HEK293 (cell line): ENCODE results near the gene MAP1LC3B2.

Experiments used
- CTCF ChIA-PET: fragments of 350-600 bp; formaldehyde crosslinking; extraction: SDS; loops from one replicate; lab custom pipeline; 2021; ENCODE audit warnings: antibody characterized with exemption; lab: Yijun Ruan, JAX
- POLR2A ChIA-PET: fragments of 300-600 bp; formaldehyde crosslinking; extraction: SDS; loops from one replicate; lab custom pipeline; 2020; ENCODE audit warnings: antibody characterized with exemption, inconsistent platforms; lab: Yijun Ruan, JAX
- H3K27ac ChIP-seq: fragments of 200-500 bp; sonication (Bioruptor generic); 2 replicates; pipeline ENCODE4 v1.5.1; 2014; ENCODE audit warnings: low read depth, low read length, control low read depth, inconsistent platforms; ENCODE audit errors: extremely low read depth
- H3K36me3 ChIP-seq, 2 experiments: fragments of 200-500 bp in 1 of 2; sonication (Bioruptor generic) in 1 of 2; 1 replicate in 1 of 2; 2 replicates in 1 of 2; pipeline ENCODE4 v1.5.1; 2014 to 2017; ENCODE audit warnings: inconsistent platforms in 2 of 2, low read length in 2 of 2; ENCODE audit not compliant: control insufficient read depth in 2 of 2, insufficient read depth in 1 of 2
- H3K4me1 ChIP-seq: fragments of 200-500 bp; sonication (Bioruptor generic); 2 replicates; pipeline ENCODE4 v1.5.1; 2014; ENCODE audit warnings: mild to moderate bottlenecking, low read length, inconsistent platforms; ENCODE audit not compliant: control insufficient read depth, insufficient read depth
- H3K4me3 ChIP-seq: 2 replicates; pipeline ENCODE4 v1.5.1; 2011; ENCODE audit warnings: low read depth, mild to moderate bottlenecking, control low read depth, low read length, moderate library complexity
- H3K9me3 ChIP-seq: fragments of 200-500 bp; sonication (Bioruptor generic); 2 replicates; pipeline ENCODE4 v1.5.1; 2014; ENCODE audit warnings: low read depth, low read length, inconsistent platforms; ENCODE audit not compliant: control insufficient read depth, insufficient read depth
- BCL11B ChIP-seq: fragments of 450-650 bp; formaldehyde crosslinking; IDR thresholded peaks from 2 replicates; pipeline ENCODE4 v1.5.1; 2016; ENCODE audit warnings: low read depth, missing biosample characterization, missing genetic modification characterization
- HOXC10 ChIP-seq: sonication (generic); formaldehyde crosslinking; IDR thresholded peaks from 2 replicates; pipeline ENCODE4 v1.8.1; 2023; ENCODE audit warnings: mild to moderate bottlenecking, missing genetic modification reagents
- REST ChIP-seq: fragments of 450-650 bp; formaldehyde crosslinking; IDR thresholded peaks from 2 replicates; pipeline ENCODE4 v1.5.1; 2016; ENCODE audit warnings: missing biosample characterization, missing genetic modification characterization
- ZBTB11 ChIP-seq: fragments of 450-650 bp; formaldehyde crosslinking; conservative IDR thresholded peaks from 2 replicates; pipeline ENCODE4 v1.5.1; 2016; ENCODE audit warnings: low read depth, missing biosample characterization, missing genetic modification characterization
- ZBTB48 ChIP-seq: fragments of 450-650 bp; formaldehyde crosslinking; IDR thresholded peaks from 2 replicates; pipeline ENCODE4 v1.5.1; 2016; ENCODE audit warnings: missing biosample characterization, missing genetic modification characterization
- ZBTB6 ChIP-seq: fragments of 450-650 bp; formaldehyde crosslinking; IDR thresholded peaks from 2 replicates; pipeline ENCODE4 v1.5.1; 2017; ENCODE audit warnings: missing biosample characterization, missing genetic modification characterization
- ZFP37 ChIP-seq: fragments of 450-650 bp; formaldehyde crosslinking; IDR thresholded peaks from 2 replicates; pipeline ENCODE4 v1.5.1; 2016; ENCODE audit warnings: missing biosample characterization, missing genetic modification characterization
- ZNF19 ChIP-seq: fragments of 450-650 bp; formaldehyde crosslinking; IDR thresholded peaks from 2 replicates; pipeline ENCODE4; 2016; ENCODE audit warnings: missing biosample characterization, missing genetic modification characterization, low read depth
- ZNF248 ChIP-seq: fragments of 450-650 bp; formaldehyde crosslinking; IDR thresholded peaks from 2 replicates; pipeline ENCODE4 v1.5.1; 2017; ENCODE audit warnings: missing biosample characterization, missing genetic modification characterization
- ZNF311 ChIP-seq: fragments of 450-650 bp; formaldehyde crosslinking; IDR thresholded peaks from 2 replicates; pipeline ENCODE4 v1.5.1; 2017; ENCODE audit warnings: missing biosample characterization, missing genetic modification characterization, borderline replicate concordance
- ZNF394 ChIP-seq: fragments of 450-650 bp; formaldehyde crosslinking; IDR thresholded peaks from 2 replicates; pipeline ENCODE4 v1.5.1; 2016; ENCODE audit warnings: missing biosample characterization, missing genetic modification characterization, mild to moderate bottlenecking, moderate library complexity, borderline replicate concordance
- ZNF513 ChIP-seq: fragments of 450-650 bp; IDR thresholded peaks from 2 replicates; pipeline ENCODE4 v1.5.1; 2018; ENCODE audit warnings: missing biosample characterization, missing genetic modification characterization
- ZNF518A ChIP-seq: fragments of 450-650 bp; formaldehyde crosslinking; conservative IDR thresholded peaks from 2 replicates; pipeline ENCODE4 v1.5.1; 2016; ENCODE audit warnings: low read depth, missing biosample characterization, missing genetic modification characterization
- ZNF561 ChIP-seq: fragments of 450-650 bp; IDR thresholded peaks from 2 replicates; pipeline ENCODE4 v1.5.1; 2018; ENCODE audit warnings: missing biosample characterization, missing genetic modification characterization, borderline replicate concordance
- ZNF658 ChIP-seq: fragments of 450-650 bp; formaldehyde crosslinking; IDR thresholded peaks from 2 replicates; pipeline ENCODE4; 2016; ENCODE audit warnings: missing biosample characterization, missing genetic modification characterization
- ZNF660 ChIP-seq: fragments of 450-650 bp; IDR thresholded peaks from 2 replicates; pipeline ENCODE4 v1.5.1; 2018; ENCODE audit warnings: missing biosample characterization, mild to moderate bottlenecking, missing genetic modification characterization
- ZXDB ChIP-seq: fragments of 450-650 bp; formaldehyde crosslinking; IDR thresholded peaks from 2 replicates; pipeline ENCODE4 v1.5.1; 2016; ENCODE audit warnings: missing biosample characterization, missing genetic modification characterization

MAP1LC3B2 gene

GRCh38 chr12:116595672-116596071 is 36.5 kb downstream of the MAP1LC3B2 start (continued):
- no peak for TF ChIP-seq ZXDB (tag by site-specific recombination)

DNA sequence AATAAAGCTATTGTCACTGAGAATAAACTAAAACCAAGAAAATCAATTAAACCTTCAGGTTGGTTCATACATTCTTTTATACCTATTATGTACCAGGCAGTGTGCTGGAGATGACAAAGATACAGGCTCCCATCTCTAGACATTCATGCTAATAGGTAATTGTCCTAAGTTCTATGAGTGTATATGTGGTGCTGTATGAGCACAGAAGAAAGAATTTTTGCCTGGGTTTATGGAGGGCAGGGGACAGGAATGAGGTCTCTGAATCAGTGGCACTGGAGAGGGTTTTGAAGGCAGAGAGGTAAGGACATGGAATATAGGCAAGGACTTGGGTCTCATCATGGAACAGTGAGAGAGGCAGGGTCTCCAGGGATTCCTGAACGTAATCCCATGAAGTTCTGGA is 38.7 kb downstream of the MAP1LC3B2 start:
- TF ChIP-seq HOXC10 (CRISPR knock-in tag) (no peak), ZNF660 (no peak), ZNF561 (tag by site-specific recombination) (no peak), ZNF513 (tag by site-specific recombination) (no peak), ZFP37 (no peak), ZBTB11 (no peak), ZNF311 (tag by site-specific recombination) (no peak), ZNF19 (no peak), ZBTB6 (no peak)
- CTCF ChIA-PET, result no interaction called here
- Histone ChIP-seq H3K9me3 (no peaks in the 10 kb centered on the region), H3K4me3 (no peak overlapping the region), H3K36me3 (no peaks in the 10 kb centered on the region), H3K4me1 (no peaks in the 10 kb centered on the region), H3K27ac (no peak overlapping the region)
- POLR2A ChIA-PET, result no interaction called here

GRCh38 chr12:116598311-116599284 is 39.4 kb downstream of the MAP1LC3B2 start:
- ChIA-PET POLR2A (no interaction called here), CTCF (interaction anchor here (0.5 to 1.4 kb wide), 9 partner anchors 9 to 629 kb away, joined by 3 to 5 read pairs (median 4); no protein-coding TSS in a partner anchor)
- Histone ChIP-seq H3K4me1 (no peaks in the 10 kb centered on the region), H3K4me3 (no peak overlapping the region), H3K36me3 (no peaks in the 10 kb centered on the region), H3K27ac (no peak overlapping the region), H3K9me3 (no peaks in the 10 kb centered on the region)
- no peak for TF ChIP-seq ZBTB48 (tag by site-specific recombination)
- no peak for TF ChIP-seq ZNF658 (tag by site-specific recombination)
- no peak for TF ChIP-seq REST (tag by site-specific recombination)
- no peak for TF ChIP-seq BCL11B (tag by site-specific recombination)
- TF ChIP-seq ZNF394, result no peak
- no peak for TF ChIP-seq ZNF248 (tag by site-specific recombination)
- no peak for TF ChIP-seq ZNF518A
